GM18951 (cell line): ENCODE data around the gene RPS14.
"Not testable (repeated sequence)": the region's sequence is repeated elsewhere in the genome, so short reads cannot be mapped to it uniquely, and the experiment has no call there.

Experiments
- POLR2A ChIP-seq: IDR thresholded peaks from 4 replicates; pipeline ENCODE4 v1.6.1; 2011; ENCODE audit warnings: mild to moderate bottlenecking; ENCODE audit not compliant: insufficient read length, insufficient read depth; ENCODE audit errors: extremely low read depth
- in situ Hi-C: fragments of 300-500 bp; cut with MboI; formaldehyde crosslinking; loops from one replicate; pipeline ENCODE4 v1.12.0; 2022; ENCODE audit warnings: low sequenced_read_pairs, mixed read lengths, inconsistent platforms; ENCODE audit not compliant: unreplicated experiment

The RPS14 gene

GRCh38 chr5:150488519-150489359, 39.2 kb upstream of the RPS14 start:
- in situ Hi-C loops: no loop called here

GRCh38 chr5:150487199-150488061, 37.9 kb upstream of the RPS14 start:
- in situ Hi-C loops: no loop called here
- TF ChIP-seq POLR2A: no peak

More at GRCh38 chr5:150488519-150489359, 39.2 kb upstream of the RPS14 start:
- TF ChIP-seq POLR2A: no peak

GRCh38 chr5:150486402-150487198, 37.1 kb upstream of the RPS14 start:
- in situ Hi-C loops: no loop called here
- peak; percentile 27 for TF ChIP-seq POLR2A

GRCh38 chr5:150485693-150486401, 36.3 kb upstream of the RPS14 start:
- TF ChIP-seq POLR2A: peak; percentile 50
- in situ Hi-C loops: no loop called here

- in situ Hi-C loops: no loop called here
- no peak for TF ChIP-seq POLR2A
Measured at GRCh38 chr5:150484964-150485692, 35.6 kb upstream of the RPS14 start.

GRCh38 chr5:150481972-150482406, 32.5 kb upstream of the RPS14 start:
- no peak for TF ChIP-seq POLR2A
- in situ Hi-C loops: no loop called here

GRCh38 chr5:150481708-150481965, 32.1 kb upstream of the RPS14 start:
- no peak for TF ChIP-seq POLR2A
- in situ Hi-C loops: no loop called here

GRCh38 chr5:150479416-150479815, 29.9 kb upstream of the RPS14 start:
- in situ Hi-C loops: no loop called here
- TF ChIP-seq POLR2A: no peak

- in situ Hi-C loops: not testable (repeated sequence)
Measured at GRCh38 chr5:150476568-150476967, 27.0 kb upstream of the RPS14 start.

- no peak for TF ChIP-seq POLR2A
- in situ Hi-C loops: no loop called here
Measured at GRCh38 chr5:150473673-150474358, 24.3 kb upstream of the RPS14 start.

GRCh38 chr5:150469718-150470469, 20.4 kb upstream of the RPS14 start:
- no peak for TF ChIP-seq POLR2A
- in situ Hi-C loops: no loop called here
